SIG-M5 treated with dmso at 0.1 percent for 504 hours (cell line): ENCODE results near the gene MYH6.

Source experiments
- DNase-seq: peaks from one replicate; lab custom pipeline; 2025; ENCODE audit not compliant: unreplicated experiment; lab: John Stamatoyannopoulos, UW

The MYH6 gene

GRCh38 chr14:23379366-23380196 is 28.5 kb downstream of the MYH6 start:
- DNase-seq: peak; percentile 28

DNA sequence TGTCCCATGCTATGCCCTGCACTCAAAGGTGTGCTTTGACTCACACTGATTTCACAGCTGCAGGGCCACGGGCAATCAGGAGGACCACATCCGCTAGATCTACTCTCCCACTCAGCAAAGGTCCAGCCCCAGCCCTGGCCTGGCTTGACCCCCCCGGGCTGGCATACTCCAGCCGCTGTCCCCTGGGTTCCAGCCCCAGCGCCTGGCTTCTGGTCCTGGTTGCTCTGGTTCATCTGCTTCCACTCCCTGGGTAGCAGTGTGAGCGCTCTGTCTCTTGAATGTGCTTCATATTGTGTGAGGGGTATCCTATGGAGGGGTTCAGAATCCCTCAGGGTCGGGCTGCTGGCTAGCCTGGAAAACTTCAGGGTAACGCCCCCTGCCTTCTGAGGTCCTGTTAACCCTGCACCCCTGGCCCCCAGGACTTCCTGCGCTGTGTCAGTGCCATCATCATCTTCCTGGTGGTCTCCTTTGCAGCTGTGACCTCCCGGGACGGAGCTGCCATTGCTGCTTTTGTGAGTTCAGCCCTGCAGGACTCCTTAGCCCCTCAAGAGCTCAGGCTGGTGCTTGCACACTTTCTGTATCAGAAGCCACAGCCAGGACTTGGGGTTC is 29.4 kb downstream of the MYH6 start:
- no peak for DNase-seq

DNA sequence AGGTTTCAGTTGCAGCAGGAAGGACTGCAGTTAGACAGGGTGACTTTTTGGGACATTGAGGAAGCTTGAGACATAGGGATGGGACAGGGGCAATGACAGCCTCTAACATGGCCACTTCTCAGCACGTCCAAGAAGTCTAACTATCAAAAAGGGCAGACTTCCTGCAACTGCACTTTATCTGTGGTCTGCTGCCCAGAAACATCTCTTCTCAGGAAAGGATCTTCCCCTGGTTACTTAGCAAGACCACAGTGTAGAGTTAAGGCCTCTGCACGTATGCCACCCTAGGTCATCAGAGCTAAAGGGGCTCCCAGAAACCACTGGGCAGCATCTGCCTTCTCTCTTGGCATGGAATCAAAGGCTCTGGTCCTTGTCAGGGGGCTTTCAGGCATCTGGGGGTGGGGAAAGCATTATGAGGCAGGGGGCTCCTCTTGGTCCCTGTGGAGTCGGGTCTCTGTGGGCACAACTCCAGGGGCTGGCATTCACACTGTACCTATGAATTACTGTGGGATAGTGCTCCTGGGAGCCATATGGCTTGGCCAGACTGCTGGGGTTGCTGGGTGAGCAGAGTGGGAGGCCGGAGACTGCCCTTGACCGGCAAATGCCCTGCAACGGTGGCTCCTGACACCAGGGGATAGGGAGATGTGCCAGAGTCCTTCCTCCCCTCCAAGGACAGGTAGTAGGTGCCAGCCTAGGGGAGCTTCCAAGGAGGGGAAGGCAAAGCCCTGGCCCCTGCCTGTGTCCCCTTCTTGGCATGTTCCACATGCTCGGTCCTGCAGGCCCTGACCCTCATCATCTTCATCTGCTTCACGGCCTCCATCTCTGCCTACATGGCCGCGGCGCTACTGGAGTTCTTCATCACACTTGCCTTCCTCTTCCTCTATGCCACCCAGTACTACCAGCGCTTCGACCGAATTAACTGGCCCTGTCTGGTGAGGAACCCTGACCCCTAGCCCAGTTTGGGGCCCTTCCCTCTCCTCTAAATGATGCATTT is 30.2 kb downstream of the MYH6 start:
- no peak for DNase-seq

DNA sequence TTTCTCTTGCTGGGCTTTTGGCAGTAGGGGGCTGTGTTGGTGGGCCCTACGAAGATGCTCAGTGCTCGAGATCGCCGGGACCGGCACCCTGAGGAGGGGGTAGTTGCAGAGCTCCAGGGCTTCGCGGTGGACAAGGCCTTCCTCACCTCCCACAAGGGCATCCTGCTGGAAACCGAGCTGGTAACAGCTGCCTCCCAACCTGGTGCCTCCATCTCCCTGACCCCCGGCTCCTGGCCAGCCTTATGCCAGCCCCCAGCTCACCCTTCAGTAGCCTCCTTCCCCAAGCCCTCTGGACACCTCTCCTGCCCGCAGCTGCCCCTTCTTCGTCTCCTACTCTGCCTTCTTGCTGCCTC is 30.9 kb downstream of the MYH6 start:
- DNase-seq: no peak

- DNase-seq: no peak
These were observed 31.4 kb downstream of the MYH6 start, which contains the start of gene CMTM5 for GRCh38 chr14:23376482-23377197. TSS of gene CMTM5 (plus strand) at chr14:23377046. CDS start at chr14:23377252, 206 bp downstream.

- DNase-seq: no peak
These were observed 32.4 kb downstream of the MYH6 start for GRCh38 chr14:23375527-23376251.

DNA sequence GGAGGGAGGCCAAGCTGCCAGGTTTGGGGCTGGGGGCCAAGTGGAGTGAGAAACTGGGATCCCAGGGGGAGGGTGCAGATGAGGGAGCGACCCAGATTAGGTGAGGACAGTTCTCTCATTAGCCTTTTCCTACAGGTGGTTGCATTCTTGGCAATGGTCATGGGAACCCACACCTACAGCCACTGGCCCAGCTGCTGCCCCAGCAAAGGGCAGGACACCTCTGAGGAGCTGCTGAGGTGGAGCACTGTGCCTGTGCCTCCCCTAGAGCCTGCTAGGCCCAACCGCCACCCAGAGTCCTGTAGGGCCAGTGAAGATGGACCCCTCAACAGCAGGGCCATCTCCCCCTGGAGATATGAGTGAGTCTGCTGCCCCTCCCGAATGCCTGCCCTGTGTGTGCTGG is 35.0 kb downstream of the MYH6 start:
- no peak for DNase-seq

DNA sequence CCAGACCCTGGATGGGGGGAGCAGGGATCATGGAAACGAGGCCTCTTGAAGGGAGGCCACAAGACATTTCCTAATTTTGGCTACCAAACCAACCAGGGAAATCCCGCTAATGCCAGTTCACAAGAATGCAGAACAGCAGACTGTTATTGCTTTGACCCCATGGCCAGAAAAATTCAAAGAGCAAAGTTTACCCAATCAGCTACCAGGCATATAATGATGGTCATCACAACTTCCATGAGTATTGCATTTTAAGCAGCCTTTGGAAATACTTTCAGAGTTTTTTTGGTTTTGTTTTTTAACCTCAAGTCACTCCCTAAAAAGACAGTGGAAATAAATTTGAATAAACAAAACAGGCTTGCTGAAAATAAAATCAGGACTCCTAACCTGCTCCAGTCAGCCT is 35.6 kb downstream of the MYH6 start, which contains the start of gene IL25:
IL25 (plus strand) TSS at position 301 of the 400 bp plus-strand sequence.
- no peak for DNase-seq

DNA sequence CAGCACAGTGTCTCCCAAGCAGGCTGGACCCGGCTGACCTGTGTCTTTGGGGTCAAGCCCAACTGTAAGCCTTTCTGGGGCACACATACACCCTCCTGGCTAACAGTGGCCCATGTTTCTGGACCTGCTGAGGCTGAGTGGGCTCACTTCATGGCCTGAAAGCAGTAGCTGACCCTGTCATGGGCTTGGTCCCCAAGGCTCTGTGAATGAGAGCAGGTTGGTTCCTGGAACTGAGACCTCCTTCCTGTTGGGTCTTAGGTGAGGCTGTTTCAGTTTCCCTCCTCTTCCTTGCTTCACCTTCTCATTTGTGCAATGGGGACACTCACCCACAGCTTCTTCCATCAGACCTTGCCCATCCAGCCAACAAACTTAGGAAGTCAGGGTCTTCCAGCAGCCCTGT is 36.2 kb downstream of the MYH6 start:
- no peak for DNase-seq

DNA sequence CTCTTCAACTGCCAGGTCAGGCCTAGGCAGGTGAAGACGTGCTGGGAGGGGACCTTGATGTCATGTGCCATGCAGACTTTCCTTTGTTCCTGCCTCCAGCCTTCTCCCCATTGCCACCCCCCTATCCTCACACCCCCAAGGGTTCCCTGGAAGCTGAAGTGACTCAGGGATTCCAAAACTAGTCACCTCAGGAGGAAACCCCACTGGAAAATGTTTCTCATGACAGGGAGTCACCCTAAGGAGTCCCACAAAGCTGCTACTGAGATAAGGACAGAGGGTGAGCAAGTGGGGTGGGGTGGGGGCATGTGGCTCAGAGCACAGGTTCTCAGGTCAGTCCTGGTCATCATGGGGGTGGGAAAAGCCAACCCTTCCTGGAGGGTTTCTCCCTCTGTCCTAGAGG is 37.9 kb downstream of the MYH6 start:
- DNase-seq: no peak

DNA sequence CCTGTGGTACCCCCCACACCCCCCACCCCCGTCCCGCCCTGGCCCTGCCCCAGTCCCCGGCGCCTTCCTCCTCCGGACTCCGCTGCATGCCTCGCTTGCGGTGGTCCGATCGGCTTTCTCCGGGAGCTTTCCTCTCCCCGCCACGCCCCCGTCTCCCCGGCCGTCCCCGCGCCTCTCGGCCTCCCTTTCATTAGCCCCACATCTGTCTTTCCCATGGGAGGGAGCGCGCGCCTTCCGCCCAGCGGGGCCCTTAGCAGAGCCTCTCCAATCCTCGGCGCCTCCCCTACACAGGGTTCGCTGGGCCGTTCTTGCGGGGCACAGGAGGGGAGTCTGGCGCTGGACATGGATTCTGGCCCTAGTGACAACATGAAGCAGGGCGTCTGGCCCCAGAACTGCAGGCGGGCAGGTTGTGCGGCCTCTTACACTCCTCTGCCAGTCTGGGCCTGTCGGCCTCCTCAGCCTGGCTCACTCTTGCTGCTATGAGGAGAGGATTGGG is 41.6 kb downstream of the MYH6 start:
- DNase-seq: no peak

GRCh38 chr14:23365732-23366425 is 42.2 kb downstream of the MYH6 start:
- no peak for DNase-seq

DNA sequence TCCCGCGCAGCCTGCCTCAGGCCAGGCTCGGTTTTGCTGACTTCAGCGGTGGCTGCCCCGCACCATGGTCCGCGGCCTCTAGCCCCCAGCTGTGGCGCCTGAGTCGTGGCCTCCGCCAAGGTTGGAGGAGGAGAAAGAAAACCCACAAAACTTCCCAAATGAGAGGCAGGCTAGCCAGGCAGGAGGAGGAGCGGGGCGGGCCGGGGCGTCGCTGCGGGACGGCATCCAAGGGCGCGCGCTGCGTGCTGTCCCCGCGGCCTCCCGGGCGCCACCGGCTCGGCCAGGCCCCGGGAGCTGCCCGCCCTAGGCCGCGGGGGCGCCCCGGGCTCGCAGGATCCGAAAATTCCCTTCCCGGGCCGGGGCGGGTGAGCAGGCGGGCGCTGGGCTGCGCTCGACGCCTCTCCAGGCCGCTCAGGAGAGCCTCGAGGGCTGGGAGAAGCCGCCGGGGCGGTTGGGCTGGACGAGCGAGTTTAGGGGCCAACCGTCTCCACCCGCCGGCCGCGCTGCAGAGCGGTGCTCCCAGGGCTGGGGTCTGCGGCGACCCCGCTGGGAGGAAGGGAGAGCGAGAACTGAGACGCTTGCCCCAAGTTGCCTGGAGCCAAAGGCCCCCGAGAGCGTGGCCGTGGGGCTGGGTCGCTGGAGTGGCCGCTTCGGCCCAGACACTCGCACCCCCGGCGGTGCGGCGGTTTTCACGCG is 42.9 kb downstream of the MYH6 start, which contains the start of gene EFS:
EFS (minus strand) TSS at position 137 of the 696 bp plus-strand sequence. CDS start 147 bp downstream, outside the sequence.
- DNase-seq: no peak

DNA sequence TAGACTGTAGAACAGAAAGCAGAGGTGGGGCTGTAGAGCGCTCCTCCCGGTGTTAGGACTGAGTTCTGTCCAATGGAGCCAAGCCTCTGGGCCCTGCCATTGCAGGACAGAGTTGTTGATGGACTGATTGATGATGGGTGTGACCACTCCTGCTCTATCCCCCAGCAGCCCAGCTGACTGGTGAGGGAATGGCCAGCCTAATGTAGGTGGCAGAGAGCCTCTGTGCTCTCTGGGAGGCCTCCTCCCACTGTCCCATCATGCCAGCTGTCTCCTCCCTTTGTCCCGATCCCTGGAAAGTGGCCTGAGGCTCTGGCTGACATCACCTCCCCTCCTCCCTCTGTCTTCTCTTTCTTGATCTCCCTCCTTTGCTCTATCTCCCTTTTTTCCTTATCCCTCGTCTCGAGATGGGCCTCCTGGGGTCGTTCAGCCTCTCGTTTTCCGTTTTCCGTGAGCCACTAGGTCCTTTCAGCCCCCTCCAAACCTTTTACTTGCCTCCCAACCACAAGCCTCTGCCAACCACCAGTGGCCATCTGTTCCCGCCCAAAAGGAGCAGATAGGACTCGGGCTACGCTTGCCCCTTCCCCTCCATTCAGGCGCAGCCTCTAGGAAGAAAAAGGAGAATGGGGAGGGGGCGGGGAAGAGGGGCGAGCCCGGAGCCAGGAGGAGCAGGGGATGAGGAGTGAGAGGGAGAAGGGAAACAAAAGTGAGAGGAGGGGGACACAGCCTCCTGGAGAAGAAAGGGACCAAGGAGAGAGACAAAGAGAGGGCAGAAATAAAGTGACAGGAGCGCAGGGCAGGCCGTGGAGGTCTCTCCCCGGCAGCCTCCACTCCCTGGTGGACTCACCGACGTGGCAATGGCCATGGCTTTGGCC is 43.7 kb downstream of the MYH6 start:
- DNase-seq: no peak

DNA sequence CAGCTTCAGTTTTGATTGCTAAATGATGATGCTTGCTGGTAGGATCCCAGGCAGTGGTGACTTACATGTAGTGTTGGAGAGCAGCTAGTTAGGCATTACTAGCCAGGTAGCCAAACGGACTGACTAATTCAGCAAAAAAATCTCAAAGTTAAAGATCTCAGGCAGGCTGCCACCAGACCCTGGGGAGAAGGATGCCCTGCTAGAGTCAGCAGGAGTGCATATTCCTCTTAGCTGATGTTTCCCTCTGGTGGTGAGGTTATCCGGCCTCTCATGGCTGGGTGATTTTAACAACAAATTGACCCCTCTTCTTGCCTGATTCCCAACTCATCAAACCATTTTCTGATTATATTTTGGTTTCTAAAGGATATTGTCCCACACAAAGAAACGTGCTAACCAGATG is 45.9 kb downstream of the MYH6 start:
- DNase-seq: no peak

- DNase-seq: no peak
These were observed 46.3 kb downstream of the MYH6 start for GRCh38 chr14:23361763-23362162.

- DNase-seq: no peak
These were observed 46.8 kb downstream of the MYH6 start for GRCh38 chr14:23361320-23361719.

GRCh38 chr14:23360496-23360895 is 47.6 kb downstream of the MYH6 start:
- no peak for DNase-seq
